ENCODE data around the gene POLR3A. TPM values are rescaled to one million over a fixed set of nuclear protein-coding genes. Genes with fewer than 3 reads are reported as not detected.

Gene POLR3A
- total RNA-seq, 2 donors from 2014 or later, result 28.2 to 28.6 TPM

- Histone ChIP-seq H3K4me3 (ENCODE audit: low read length) (no peak overlapping the region), H3K27ac (ENCODE audit: low read depth, low read length) (no peak overlapping the region), H3K27me3 (ENCODE audit: control insufficient read depth, insufficient read depth, low read length, poor library complexity, severe bottlenecking) (no peaks in the 10 kb centered on the region), H3K9me3 (ENCODE audit: control insufficient read depth, low read length) (no peaks in the 10 kb centered on the region), H3K9ac (ENCODE audit: extremely low read depth, low read length, poor library complexity, severe bottlenecking) (no peak overlapping the region), H3K4me1 (ENCODE audit: control insufficient read depth, insufficient read depth, low read length) (no peaks in the 10 kb centered on the region), H3K36me3 (ENCODE audit: control insufficient read depth, insufficient read depth, low read length) (no peaks in the 10 kb centered on the region)
- H3K27ac Mint-ChIP-seq, result no peak overlapping the region
- no peaks in the 10 kb centered on the region for H3K9me3 Mint-ChIP-seq
- no peak overlapping the region for H3K4me3 Mint-ChIP-seq
- no peak for DNase-seq
- peaks cover 2% of the 10 kb centered on the region for H3K36me3 Mint-ChIP-seq (ENCODE audit: low read depth)
- TF ChIP-seq, protein P1, sequence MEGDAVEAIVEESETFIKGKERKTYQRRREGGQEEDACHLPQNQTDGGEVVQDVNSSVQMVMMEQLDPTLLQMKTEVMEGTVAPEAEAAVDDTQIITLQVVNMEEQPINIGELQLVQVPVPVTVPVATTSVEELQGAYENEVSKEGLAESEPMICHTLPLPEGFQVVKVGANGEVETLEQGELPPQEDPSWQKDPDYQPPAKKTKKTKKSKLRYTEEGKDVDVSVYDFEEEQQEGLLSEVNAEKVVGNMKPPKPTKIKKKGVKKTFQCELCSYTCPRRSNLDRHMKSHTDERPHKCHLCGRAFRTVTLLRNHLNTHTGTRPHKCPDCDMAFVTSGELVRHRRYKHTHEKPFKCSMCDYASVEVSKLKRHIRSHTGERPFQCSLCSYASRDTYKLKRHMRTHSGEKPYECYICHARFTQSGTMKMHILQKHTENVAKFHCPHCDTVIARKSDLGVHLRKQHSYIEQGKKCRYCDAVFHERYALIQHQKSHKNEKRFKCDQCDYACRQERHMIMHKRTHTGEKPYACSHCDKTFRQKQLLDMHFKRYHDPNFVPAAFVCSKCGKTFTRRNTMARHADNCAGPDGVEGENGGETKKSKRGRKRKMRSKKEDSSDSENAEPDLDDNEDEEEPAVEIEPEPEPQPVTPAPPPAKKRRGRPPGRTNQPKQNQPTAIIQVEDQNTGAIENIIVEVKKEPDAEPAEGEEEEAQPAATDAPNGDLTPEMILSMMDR (conservative IDR thresholded peaks at IDR 0.05), result no peak
- WGBS, 2 experiments (ENCODE audit: insufficient coverage in 1 of 2, insufficient read length in 1 of 2), result 71 to 88% methylated on average over 2 to 5 of the region's 5 CpGs
- H3K27me3 Mint-ChIP-seq (ENCODE audit: insufficient read depth), result no peaks in the 10 kb centered on the region
- no peaks in the 10 kb centered on the region for H3K4me1 Mint-ChIP-seq
Observed at GRCh38 chr10:78058562-78058961, 29.2 kb upstream of the POLR3A start.

GRCh38 chr10:78053211-78053868, 24.0 kb upstream of the POLR3A start:
- H3K9ac ChIP-seq (ENCODE audit: extremely low read depth, low read length, poor library complexity, severe bottlenecking), result no peak overlapping the region
- TF ChIP-seq, protein P1 (conservative IDR thresholded peaks at IDR 0.05), result no peak
- no peaks in the 10 kb centered on the region for H3K4me1 Mint-ChIP-seq
- H3K27ac Mint-ChIP-seq, result no peak overlapping the region
- DNase-seq, result no peak
- H3K4me3 Mint-ChIP-seq, result no peak overlapping the region
- no peaks in the 10 kb centered on the region for H3K27me3 Mint-ChIP-seq (ENCODE audit: insufficient read depth)
- H3K9me3 ChIP-seq (ENCODE audit: control insufficient read depth, low read length), result no peaks in the 10 kb centered on the region
- no peaks in the 10 kb centered on the region for H3K27me3 ChIP-seq (ENCODE audit: control insufficient read depth, insufficient read depth, low read length, poor library complexity, severe bottlenecking)
- H3K27ac ChIP-seq (ENCODE audit: low read depth, low read length), result no peak overlapping the region
- H3K9me3 Mint-ChIP-seq, result no peaks in the 10 kb centered on the region
- no peak overlapping the region for H3K4me3 ChIP-seq (ENCODE audit: low read length)
- WGBS, 2 experiments (ENCODE audit: insufficient coverage in 1 of 2, insufficient read length in 1 of 2), result 85 to 94% methylated on average over 2 to 7 of the region's 7 CpGs
- H3K4me1 ChIP-seq (ENCODE audit: control insufficient read depth, insufficient read depth, low read length), result no peaks in the 10 kb centered on the region
- no peaks in the 10 kb centered on the region for H3K36me3 ChIP-seq (ENCODE audit: control insufficient read depth, insufficient read depth, low read length)
- H3K36me3 Mint-ChIP-seq (ENCODE audit: low read depth), result peaks cover 2% of the 10 kb centered on the region

DNA sequence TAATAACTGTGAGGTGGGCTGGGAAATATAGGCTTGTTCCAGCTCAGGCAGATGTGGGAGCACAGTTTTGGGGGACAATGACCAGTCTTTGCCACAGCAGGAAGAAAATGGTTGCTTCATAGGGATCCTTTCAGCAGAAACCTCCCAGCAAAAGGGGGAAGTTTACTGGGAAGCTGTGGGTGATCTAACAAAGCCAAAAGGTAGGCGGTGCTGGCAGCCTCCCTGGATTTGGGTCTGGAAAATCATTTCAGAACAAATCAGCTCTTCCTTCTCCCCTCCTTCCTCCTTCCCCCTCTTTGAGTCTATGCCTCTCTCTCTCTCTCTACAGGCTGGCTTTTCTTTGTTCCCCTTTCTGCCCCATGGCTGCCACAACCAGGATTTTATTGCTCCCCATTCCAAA, 20.5 kb upstream of the POLR3A start:
- Mint-ChIP-seq H3K27me3 (ENCODE audit: insufficient read depth) (no peaks in the 10 kb centered on the region), H3K27ac (no peak overlapping the region), H3K4me1 (peaks cover 3% of the 10 kb centered on the region), H3K36me3 (ENCODE audit: low read depth) (peaks cover under 1% of the 10 kb centered on the region), H3K9me3 (no peaks in the 10 kb centered on the region), H3K4me3 (no peak overlapping the region)
- Histone ChIP-seq H3K27me3 (ENCODE audit: control insufficient read depth, insufficient read depth, low read length, poor library complexity, severe bottlenecking) (no peaks in the 10 kb centered on the region), H3K9me3 (ENCODE audit: control insufficient read depth, low read length) (no peaks in the 10 kb centered on the region), H3K4me1 (ENCODE audit: control insufficient read depth, insufficient read depth, low read length) (no peaks in the 10 kb centered on the region), H3K27ac (ENCODE audit: low read depth, low read length) (no peak overlapping the region), H3K36me3 (ENCODE audit: control insufficient read depth, insufficient read depth, low read length) (no peaks in the 10 kb centered on the region), H3K9ac (ENCODE audit: extremely low read depth, low read length, poor library complexity, severe bottlenecking) (no peak overlapping the region), H3K4me3 (ENCODE audit: low read length) (no peak overlapping the region)
- 83 to 95% methylated on average over 1 of the region's 1 CpG for WGBS, 2 experiments (ENCODE audit: insufficient coverage in 1 of 2, insufficient read length in 1 of 2)
- TF ChIP-seq, protein P1 (conservative IDR thresholded peaks at IDR 0.05), result no peak
- DNase-seq, result no peak
